GM12878 (cell line): ENCODE results near the gene PROB1. TPM values are rescaled to one million over a fixed set of nuclear protein-coding genes. Genes with fewer than 3 reads are reported as not detected.

Experiments
- ATAC-seq: fragments of 200-7000 bp; cut with Tn5 transposase; 3 replicates; pipeline ENCODE4 v1.9.1; 2020; ENCODE audit warnings: mild to moderate bottlenecking, moderate library complexity
- BruUV-seq: library from RNA; stranded (reverse); fragments of 400-500 nt; replicated peaks from 2 replicates; lab custom pipeline; 2021; lab: Mats Ljungman, UMichigan
- CTCF ChIA-PET: fragments of 300-600 bp; sonication (Branson Sonifier 250); formaldehyde crosslinking; extraction: SDS; loops from one replicate; lab custom pipeline; 2021; ENCODE audit warnings: inconsistent platforms; lab: Yijun Ruan, JAX
- POLR2A ChIA-PET: fragments of 350-600 bp; formaldehyde crosslinking; extraction: SDS; loops from one replicate; lab custom pipeline; 2021; ENCODE audit warnings: inconsistent platforms; lab: Charles Lee
- RAD21 ChIA-PET: fragments of 300-600 bp; sonication (Branson Sonifier 250); formaldehyde crosslinking; loops from one replicate; lab custom pipeline; 2023; ENCODE audit warnings: antibody characterized with exemption; ENCODE audit not compliant: unreplicated experiment; lab: Charles Lee
- SMC1A ChIA-PET: fragments of 300-600 bp; sonication (Branson Sonifier 250); formaldehyde crosslinking; loops from one replicate; lab custom pipeline; 2023; ENCODE audit not compliant: unreplicated experiment, uncharacterized antibody; lab: Charles Lee
- DNase-seq: peaks from one replicate; pipeline ENCODE4 v3.0.0-alpha.2; 2011; ENCODE audit warnings: low read depth, low spot score
- FAIRE-seq: peaks from 3 replicates; lab custom pipeline; 2011; peaks lifted over from hg19 to GRCh38; lab: Jason Lieb, UNC
- H2AFZ ChIP-seq: 2 replicates; pipeline ENCODE4 v1.6.0; 2011; ENCODE audit warnings: low read depth, low read length, control low read depth; ENCODE audit not compliant: control insufficient read depth
- H3K27ac ChIP-seq: 2 replicates; pipeline ENCODE4 v1.5.1; 2011; ENCODE audit warnings: control low read depth; ENCODE audit not compliant: control insufficient read depth, insufficient read depth
- H3K27me3 ChIP-seq, 2 experiments: replicated peaks in 1 of 2; 2 replicates each; pipeline versions ENCODE4 v1.6.0 to v1.6.1; 2011; ENCODE audit warnings: low read length in 1 of 2; ENCODE audit not compliant: control insufficient read depth in 2 of 2, insufficient read depth in 2 of 2
- H3K36me3 ChIP-seq, 2 experiments: 2 replicates each; pipeline ENCODE4 v1.5.1; 2011; ENCODE audit warnings: low read length in 1 of 2; ENCODE audit not compliant: control insufficient read depth in 2 of 2, insufficient read depth in 2 of 2
- H3K4me1 ChIP-seq: 2 replicates; pipeline ENCODE4 v1.6.1; 2011; ENCODE audit warnings: mild to moderate bottlenecking, low read length, moderate library complexity, mixed read lengths; ENCODE audit not compliant: control insufficient read depth, insufficient read depth
- H3K4me2 ChIP-seq: 2 replicates; pipeline ENCODE4 v1.6.0; 2011; ENCODE audit warnings: control low read depth; ENCODE audit not compliant: control insufficient read depth, insufficient read depth
- H3K4me3 ChIP-seq: fragments of 200-600 bp; sonication (generic); 2 replicates; pipeline ENCODE4 v1.5.1; 2016
- H3K79me2 ChIP-seq: 2 replicates; pipeline ENCODE4 v1.6.0; 2011; ENCODE audit warnings: low read length; ENCODE audit not compliant: control insufficient read depth, insufficient read depth
- H3K9ac ChIP-seq: 2 replicates; pipeline ENCODE4 v1.8.0; 2011; ENCODE audit warnings: low read length, control low read depth, mixed read lengths; ENCODE audit not compliant: control insufficient read depth, insufficient read depth
- H3K9me3 ChIP-seq: replicated peaks from 3 replicates; pipeline ENCODE4 v1.5.1; 2011; ENCODE audit warnings: mild to moderate bottlenecking, low read length; ENCODE audit not compliant: control insufficient read depth, insufficient read depth
- H4K20me1 ChIP-seq: 2 replicates; pipeline ENCODE4 v1.6.0; 2011; ENCODE audit not compliant: control insufficient read depth, insufficient read depth
- BRCA1 ChIP-seq: IDR thresholded peaks from 2 replicates; pipeline ENCODE4 v1.6.1; 2011; ENCODE audit warnings: low read depth, low read length, improper control_type of control experiment
- EGR1 ChIP-seq, 2 experiments: IDR thresholded peaks; 1 replicate in 1 of 2; 2 replicates in 1 of 2; pipeline ENCODE4 v1.6.1; 2011 to 2012; ENCODE audit warnings: low read depth in 2 of 2, low read length in 2 of 2, borderline replicate concordance in 1 of 2, mild to moderate bottlenecking in 1 of 2, moderate library complexity in 1 of 2
- FOXK2 ChIP-seq: fragments of 450-650 bp; IDR thresholded peaks from 2 replicates; pipeline ENCODE4 v1.6.1; 2017; ENCODE audit warnings: mild to moderate bottlenecking, moderate library complexity
- KLF5 ChIP-seq: fragments of 450-650 bp; IDR thresholded peaks from 2 replicates; pipeline ENCODE4 v1.6.1; 2014; ENCODE audit warnings: mild to moderate bottlenecking; ENCODE audit not compliant: partially characterized antibody
- MEF2B ChIP-seq: fragments of 450-650 bp; IDR thresholded peaks from 2 replicates; pipeline ENCODE4 v1.6.1; 2018; ENCODE audit warnings: mild to moderate bottlenecking, moderate library complexity; ENCODE audit not compliant: partially characterized antibody, poor library complexity, severe bottlenecking
- MLLT1 ChIP-seq: fragments of 450-650 bp; IDR thresholded peaks from 2 replicates; pipeline ENCODE4 v1.6.1; 2016; ENCODE audit warnings: mild to moderate bottlenecking
- MXI1 ChIP-seq: fragments of 150-350 bp; IDR thresholded peaks from 2 replicates; pipeline ENCODE4 v1.6.1; 2011; ENCODE audit warnings: low read depth, mild to moderate bottlenecking, inconsistent platforms, low read length, improper control_type of control experiment
- NFYA ChIP-seq: IDR thresholded peaks from 2 replicates; pipeline ENCODE4 v1.6.1; 2011; ENCODE audit warnings: low read depth, mild to moderate bottlenecking, low read length, improper control_type of control experiment, borderline replicate concordance
- PAX8 ChIP-seq: fragments of 450-650 bp; IDR thresholded peaks from 2 replicates; pipeline ENCODE4 v1.6.1; 2017; ENCODE audit warnings: mild to moderate bottlenecking, moderate library complexity
- RAD51 ChIP-seq: fragments of 450-650 bp; IDR thresholded peaks from 2 replicates; pipeline ENCODE4 v1.6.1; 2016; ENCODE audit warnings: moderate library complexity, mild to moderate bottlenecking, inconsistent platforms
- RCOR1 ChIP-seq: conservative IDR thresholded peaks from 2 replicates; pipeline ENCODE4 v1.6.1; 2012; ENCODE audit warnings: low read depth, low read length, improper control_type of control experiment
- SREBF2 ChIP-seq: IDR thresholded peaks from 2 replicates; pipeline ENCODE4 v1.6.1; 2012; ENCODE audit warnings: mild to moderate bottlenecking, low read length
- SRF ChIP-seq, 2 experiments: IDR thresholded peaks; 2 replicates each; pipeline ENCODE4 v1.6.1; 2011; ENCODE audit warnings: low read depth in 2 of 2, low read length in 2 of 2, mild to moderate bottlenecking in 1 of 2, moderate library complexity in 1 of 2
- STAT1 ChIP-seq: fragments of 450-650 bp; conservative IDR thresholded peaks from 2 replicates; pipeline ENCODE4 v1.6.1; 2014; ENCODE audit warnings: antibody characterized with exemption, mild to moderate bottlenecking
- ZNF384 ChIP-seq: IDR thresholded peaks from 2 replicates; pipeline ENCODE4 v1.6.1; 2012; ENCODE audit warnings: low read depth, mild to moderate bottlenecking, low read length, improper control_type of control experiment, borderline replicate concordance
- ZNF622 ChIP-seq: fragments of 450-650 bp; IDR thresholded peaks from 2 replicates; pipeline ENCODE4 v1.6.1; 2017; ENCODE audit warnings: mild to moderate bottlenecking, inconsistent platforms
- WGBS: methylation state at CpG from one replicate; pipeline ENCODE4 v1.1.6; 2016; ENCODE audit warnings: low lambda C conversion rate; ENCODE audit not compliant: insufficient replicate concordance, insufficient coverage; ENCODE audit errors: missing lambda C conversion rate; 5-methylcytosine and 5-hydroxymethylcytosine counted together
- in situ Hi-C: fragments of 300-500 bp; cut with MboI; formaldehyde crosslinking; loops from 9 replicates; pipeline ENCODE4 v1.14.3; 2018; ENCODE audit warnings: mixed read lengths
- intact Hi-C: fragments of 100-400 bp; cut with micrococcal nuclease; formaldehyde crosslinking; loops from one replicate; pipeline ENCODE4 v1.14.2; 2022; ENCODE audit not compliant: unreplicated experiment
- polyA plus RNA-seq, 11 experiments: library from polyadenylated mRNA; depleted of rRNA in 4 of 11; unstranded in 6 of 11; stranded (reverse) in 5 of 11; fragments of >200 nt; fragmentation: Nextera tagmentation in 4 of 11; fragmentation: Illumina TruSeq in 1 of 11; extraction: Ambion mirVana in 4 of 11; extraction: Trizol in 1 of 11; gene quantifications; 1 replicate in 1 of 11; 2 replicates in 10 of 11; pipeline versions ENCODE4 v1.2.1 to v1.2.3, GENCODE V29; 2011 to 2016; ENCODE audit warnings: inconsistent platforms in 2 of 11, missing spikeins in 2 of 11, low read depth in 1 of 11
- total RNA-seq, 4 experiments: library from RNA; depleted of rRNA in 3 of 4; stranded (reverse); fragments of >200 nt in 3 of 4; fragmentation: Illumina TruSeq in 1 of 4; extraction: Trizol in 1 of 4; gene quantifications; 2 replicates each; pipeline versions ENCODE4 v1.2.1 to v1.2.3, GENCODE V29; 2013 to 2021

PROB1 gene
- total and polyA plus RNA-seq, 10 of the 15 experiments (the other 5 are each of a cell fraction or from before 2014, with no cell fraction given): 0.14 to 8.1 (median 2.9) TPM

DNA sequence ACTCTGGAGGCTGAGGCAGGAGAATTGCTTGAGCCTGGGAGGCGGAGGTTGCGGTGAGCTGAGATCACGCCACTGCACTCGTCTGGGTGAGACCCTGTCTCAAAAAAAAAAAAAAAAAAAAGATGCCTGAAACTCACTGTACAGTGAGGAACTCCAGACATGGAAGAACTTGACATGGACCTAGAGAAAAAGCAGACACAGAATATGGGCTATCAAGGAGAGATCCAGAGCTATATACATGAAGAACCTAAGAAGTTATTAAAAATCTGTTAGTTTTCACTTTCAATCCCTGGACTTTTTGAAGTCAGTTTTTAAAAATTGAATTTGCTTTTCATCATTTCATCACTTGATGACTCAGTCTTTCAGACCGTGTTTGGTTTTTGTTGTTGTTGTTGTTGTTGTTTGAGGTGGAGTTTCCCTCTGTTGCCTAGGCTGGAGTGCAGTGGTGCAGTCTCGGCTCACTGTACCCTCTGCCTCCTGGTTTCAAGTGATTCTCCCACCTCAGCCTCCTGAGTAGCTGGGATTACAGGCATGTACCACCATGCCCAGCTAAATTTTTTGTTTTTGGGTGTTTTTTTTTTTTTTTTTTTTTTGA, 33.0 kb downstream of the PROB1 start:
- 80% methylated on average over 6 of the region's 6 CpGs for WGBS
- H3K79me2 ChIP-seq: peaks cover 9% of the 10 kb centered on the region
- POLR2A ChIA-PET: interaction anchor here (0.7 to 0.9 kb wide), 3 partner anchors 16 to 265 kb away, joined by 3 to 5 read pairs (median 4); no protein-coding TSS in a partner anchor
- no peak overlapping the region for H3K4me3 ChIP-seq
- no peak for TF ChIP-seq ZNF622
- H3K9ac ChIP-seq: no peak overlapping the region
- no peaks in the 10 kb centered on the region for H3K4me1 ChIP-seq
- H4K20me1 ChIP-seq: no peaks in the 10 kb centered on the region
- in situ Hi-C loops (no loop called here), intact Hi-C loops (no loop called here)
- H3K27ac ChIP-seq: no peak overlapping the region
- CTCF ChIA-PET: no interaction called here
- RAD21 ChIA-PET: interaction anchor here (0.6 to 0.7 kb wide), 3 partner anchors 12 to 61 kb away, joined by 3 to 4 read pairs (median 3); no protein-coding TSS in a partner anchor
- ATAC-seq (no peak), FAIRE-seq (no peak), DNase-seq (no peak)
- no peaks in the 10 kb centered on the region for H3K27me3 ChIP-seq
- SMC1A ChIA-PET: interaction anchor here (1.0 to 1.6 kb wide), 3 partner anchors 11 to 194 kb away, joined by 3 to 4 read pairs (median 3); no protein-coding TSS in a partner anchor
- BruUV-seq: no TSS peak
- no peak overlapping the region for H2AFZ ChIP-seq
- no peaks in the 10 kb centered on the region; the same call in 2 of the 3 replicates for H3K9me3 ChIP-seq
- H3K4me2 ChIP-seq: no peak overlapping the region
- H3K36me3 ChIP-seq: peaks cover 7 to 17% of the 10 kb centered on the region in 2 experiments; a peak in 3 of 4 replicates

- Histone ChIP-seq H3K4me1 (no peaks in the 10 kb centered on the region), H3K36me3 (peaks cover 2 to 14% of the 10 kb centered on the region in 2 experiments; a peak in 2 of 4 replicates), H3K4me3 (no peak overlapping the region), H2AFZ (no peak overlapping the region), H3K4me2 (no peak overlapping the region), H3K9ac (no peak overlapping the region), H3K79me2 (peaks cover 11% of the 10 kb centered on the region), H3K9me3 (no peaks in the 10 kb centered on the region; the same call in 2 of the 3 replicates), H4K20me1 (no peaks in the 10 kb centered on the region), H3K27me3 (no peaks in the 10 kb centered on the region), H3K27ac (no peak overlapping the region)
- SMC1A ChIA-PET: interaction anchor here (0.7 kb wide), 1 partner anchor 16 kb away, joined by 3 read pairs; no protein-coding TSS in a partner anchor
- CTCF ChIA-PET: no interaction called here
- POLR2A ChIA-PET: interaction anchor here (0.6 kb wide), 1 partner anchor 87 kb away, joined by 3 read pairs; no protein-coding TSS in a partner anchor
- FAIRE-seq (no peak), DNase-seq (no peak), ATAC-seq (no peak)
- intact Hi-C loops (no loop called here), in situ Hi-C loops (no loop called here)
- 94% methylated on average over 4 of the region's 4 CpGs for WGBS
- BruUV-seq: no TSS peak
- RAD21 ChIA-PET: no interaction called here
- TF ChIP-seq SRF (IDR thresholded peaks at IDR 0.05; ENCODE audit: low read depth in 2 of 2, low read length in 2 of 2) (no peak), KLF5 (no peak), MEF2B (no peak), RAD51 (no peak), BRCA1 (no peak), RCOR1 (no peak), SREBF2 (no peak), ZNF384 (no peak), STAT1 (no peak), EGR1 (IDR thresholded peaks at IDR 0.05; ENCODE audit: borderline replicate concordance in 1 of 2, low read depth in 2 of 2, low read length in 2 of 2) (no peak), PAX8 (no peak), MXI1 (no peak), NFYA (no peak), FOXK2 (no peak), MLLT1 (no peak)
Measured at GRCh38 chr5:139360384-139360783, 34.5 kb downstream of the PROB1 start.
